Left forelimb (tissue), 1 donor: ENCODE data around the gene ACOX3.
"Not testable (repeated sequence)": the region's sequence is repeated elsewhere in the genome, so short reads cannot be mapped to it uniquely, and the experiment has no call there.

ENCODE experiments used
- DNase-seq: peaks from one replicate; pipeline ENCODE4 v3.0.0-alpha.2; 2018; ENCODE audit warnings: low spot score

Gene ACOX3

GRCh38 chr4:8433136-8433535 is 7.4 kb downstream of the ACOX3 start:
- DNase-seq, result no peak

DNA sequence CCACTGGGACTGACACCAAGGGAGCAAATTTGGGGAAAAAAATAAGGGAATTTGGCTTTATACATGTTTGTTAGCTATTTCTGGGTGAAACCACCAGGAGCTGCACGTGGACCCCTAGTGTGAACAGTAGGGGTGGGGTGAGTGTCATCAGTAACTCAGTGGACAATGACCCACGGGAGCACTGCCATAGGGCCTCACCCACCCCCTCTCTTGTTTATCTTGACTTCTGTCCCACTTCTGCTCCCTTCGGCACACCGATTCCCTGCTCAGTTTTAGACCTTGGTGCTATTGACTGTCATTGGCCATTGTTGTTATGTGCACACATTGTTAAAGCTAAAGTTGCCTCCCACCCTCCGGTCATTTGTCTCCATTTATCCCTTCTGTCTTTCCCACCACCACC is 9.0 kb downstream of the ACOX3 start:
- no peak for DNase-seq

- peak; percentile 96 for DNase-seq
These were observed 12.0 kb downstream of the ACOX3 start for GRCh38 chr4:8428288-8429097.

GRCh38 chr4:8427761-8428287 is 12.7 kb downstream of the ACOX3 start:
- peak; percentile 72 for DNase-seq

DNA sequence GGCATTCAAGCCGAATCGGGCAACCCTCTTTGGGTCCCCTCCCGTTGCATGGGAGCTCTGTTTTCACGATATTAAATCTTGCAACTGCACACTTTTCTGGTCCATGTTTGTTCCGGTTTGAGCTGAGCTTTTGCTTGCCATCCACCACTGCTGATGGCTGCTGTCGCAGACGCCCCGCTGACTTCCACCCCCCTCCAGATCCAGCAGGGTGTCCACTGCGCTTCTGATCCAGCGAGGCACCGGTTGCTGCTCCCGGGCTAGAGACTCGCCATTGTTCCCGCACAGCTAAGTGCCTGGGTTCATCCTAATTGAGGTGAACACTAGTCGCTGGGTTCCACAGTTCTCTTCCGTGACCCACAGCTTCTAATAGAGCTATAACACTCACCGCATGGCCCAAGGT is 13.3 kb downstream of the ACOX3 start:
- DNase-seq, result peak; percentile 17

DNA sequence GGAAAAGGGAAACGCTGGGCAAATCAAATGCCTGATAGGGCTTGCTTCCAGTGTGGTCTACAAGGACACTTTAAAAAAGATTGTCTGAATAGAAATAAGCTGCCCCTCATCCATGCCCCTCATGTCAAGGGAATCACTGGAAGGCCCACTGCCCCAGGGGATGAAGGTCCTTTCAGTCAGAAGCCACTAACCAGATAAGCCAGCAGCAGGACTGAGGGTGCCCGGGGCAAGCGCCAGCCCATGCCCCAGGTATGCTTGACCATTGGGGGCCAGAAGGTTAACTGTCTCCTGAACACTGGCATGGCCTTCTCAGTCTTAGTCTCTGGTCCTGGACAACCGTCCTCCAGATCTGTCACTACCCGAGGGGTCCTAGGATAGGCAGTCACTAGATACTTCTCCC is 17.7 kb downstream of the ACOX3 start:
- peak; percentile 28 for DNase-seq

DNA sequence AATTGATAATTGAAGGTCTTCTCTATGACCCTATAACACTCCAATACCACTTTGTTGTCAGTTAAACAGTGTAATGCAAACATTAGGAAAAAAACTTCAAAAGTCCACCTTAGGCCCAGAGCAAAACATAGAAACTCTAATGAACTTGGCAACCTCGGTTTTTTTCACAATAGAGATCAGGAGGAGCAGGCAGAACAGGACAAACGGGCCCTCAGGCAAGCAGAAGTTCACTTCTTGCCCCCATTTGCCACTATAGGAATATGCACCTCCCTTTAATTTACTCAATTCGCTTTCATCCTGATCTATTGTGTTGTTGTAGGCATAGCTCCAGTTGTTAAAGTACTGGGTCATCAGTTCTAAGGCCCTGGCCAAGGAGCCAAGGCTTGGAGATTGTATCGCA is 18.2 kb downstream of the ACOX3 start:
- peak; percentile 18 for DNase-seq

DNA sequence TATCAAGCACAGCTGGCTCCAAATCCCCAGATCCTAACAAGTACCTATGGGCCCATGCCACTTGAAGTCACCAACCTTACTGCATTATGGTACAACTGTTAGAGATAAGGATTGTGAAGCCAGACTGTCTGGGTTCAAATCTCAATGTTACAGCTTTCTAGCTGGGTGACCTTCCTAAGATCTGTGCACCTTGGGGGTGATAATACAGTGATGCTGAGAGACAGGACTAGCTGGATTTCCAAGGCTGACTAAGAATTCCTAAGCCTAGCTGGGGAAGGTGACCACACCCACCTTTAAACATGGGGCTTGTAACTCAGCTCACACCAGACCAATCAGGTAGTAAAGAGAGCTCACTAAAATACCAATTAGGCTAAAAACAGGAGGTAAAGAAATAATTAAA is 20.4 kb downstream of the ACOX3 start:
- DNase-seq, result not testable (repeated sequence)

DNA sequence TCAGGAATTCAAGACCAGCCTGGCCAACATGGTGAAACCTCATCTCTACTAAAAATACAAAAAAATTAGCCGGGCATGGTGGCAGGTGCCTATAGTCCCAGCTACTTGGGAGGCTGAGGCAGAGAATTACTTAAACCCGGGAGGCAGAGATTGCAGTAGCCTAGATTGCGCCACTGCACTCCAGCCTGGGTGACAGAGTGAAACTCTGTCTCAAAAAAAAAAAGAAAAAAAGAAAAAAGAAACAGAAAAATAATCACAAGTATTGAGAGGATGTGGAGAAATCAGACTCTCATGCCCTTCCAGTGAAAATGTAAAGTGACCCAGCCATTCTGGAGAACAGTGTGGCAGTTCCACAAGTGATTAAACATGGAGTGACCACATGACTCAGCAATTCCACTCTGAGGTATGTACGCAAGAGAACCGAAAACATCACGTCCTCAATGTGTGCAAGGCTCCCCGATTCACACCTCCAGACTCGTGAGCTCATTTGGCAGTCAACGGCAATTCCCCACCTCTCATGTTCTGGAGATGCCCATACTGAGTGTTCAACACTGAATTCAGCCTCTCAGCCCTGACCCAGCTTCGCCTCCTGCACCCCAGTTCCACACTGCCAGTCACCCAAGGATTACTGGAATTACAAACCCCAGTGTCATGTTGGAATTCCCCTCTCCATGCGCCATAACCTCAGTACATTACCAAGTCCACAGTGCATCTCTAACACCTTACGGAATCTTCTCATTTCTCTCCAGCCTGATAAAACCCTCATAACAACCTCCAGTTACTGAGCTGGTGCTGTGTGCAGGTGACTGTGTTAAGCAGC is 21.1 kb downstream of the ACOX3 start:
- peak; percentile 25 for DNase-seq

DNA sequence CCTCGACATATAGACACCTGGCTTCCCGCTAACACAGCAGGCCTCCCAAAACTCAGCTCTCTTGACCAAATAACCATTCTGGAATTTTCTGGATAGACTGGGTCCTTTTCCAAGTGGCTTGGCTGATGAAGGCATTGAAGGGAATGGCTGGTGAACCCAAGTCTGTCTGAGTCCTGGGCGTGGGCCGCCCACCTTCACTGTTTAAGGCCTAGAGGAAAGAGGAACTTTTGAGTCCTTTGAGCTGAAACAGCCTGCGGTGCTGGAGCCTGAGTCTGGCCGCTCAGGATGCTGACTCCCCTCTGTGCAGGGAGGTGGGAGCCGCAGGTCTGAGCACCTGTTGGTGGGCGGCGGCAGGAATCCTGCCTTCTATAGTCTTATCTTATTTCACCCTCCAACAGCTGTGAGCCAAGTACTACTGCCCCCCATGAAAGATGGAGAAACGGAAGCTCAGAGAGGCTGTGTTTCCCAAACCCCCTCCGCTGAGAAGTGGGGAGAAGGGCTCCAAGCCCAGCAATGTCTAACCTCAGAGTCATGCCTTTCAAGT is 23.4 kb downstream of the ACOX3 start:
- DNase-seq, result peak; percentile 54

DNA sequence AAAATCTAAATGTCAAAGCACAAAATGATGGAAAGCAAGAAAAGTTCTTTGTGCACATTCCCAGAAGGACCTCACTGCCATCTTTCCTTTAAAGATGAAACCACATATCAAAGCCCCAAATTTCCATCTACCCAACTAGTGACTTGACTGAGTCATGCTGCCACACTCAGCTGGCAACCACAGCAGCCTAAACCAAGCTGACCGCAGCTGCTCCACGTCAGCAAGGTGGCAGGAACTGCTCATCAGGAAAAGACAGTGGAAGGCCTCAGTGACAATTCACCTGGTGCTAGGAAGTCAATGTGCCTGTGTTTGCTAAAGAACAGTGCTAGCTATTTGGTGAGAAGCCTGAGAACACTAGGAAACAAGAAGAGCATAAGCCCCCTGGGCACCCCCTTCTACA is 26.1 kb downstream of the ACOX3 start:
- DNase-seq, result peak; percentile 23

DNA sequence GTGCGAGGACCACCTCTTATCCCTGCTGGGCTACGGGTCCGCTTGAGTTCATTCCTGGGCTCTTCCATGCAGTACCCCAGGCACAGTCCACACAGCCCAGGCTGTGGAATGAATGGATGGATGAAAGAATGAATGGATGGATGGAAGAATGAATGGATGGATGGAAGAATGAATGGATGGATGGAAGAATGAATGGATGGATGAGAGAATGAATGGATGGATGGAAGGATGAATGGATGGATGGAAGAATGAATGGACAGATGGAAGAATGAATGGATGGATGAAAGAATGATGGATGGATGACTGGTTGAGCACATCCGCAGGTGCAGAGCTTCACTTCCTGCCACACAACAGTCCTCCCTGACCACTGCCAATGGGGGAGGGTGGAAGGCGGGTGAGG is 28.2 kb downstream of the ACOX3 start:
- no peak for DNase-seq

DNA sequence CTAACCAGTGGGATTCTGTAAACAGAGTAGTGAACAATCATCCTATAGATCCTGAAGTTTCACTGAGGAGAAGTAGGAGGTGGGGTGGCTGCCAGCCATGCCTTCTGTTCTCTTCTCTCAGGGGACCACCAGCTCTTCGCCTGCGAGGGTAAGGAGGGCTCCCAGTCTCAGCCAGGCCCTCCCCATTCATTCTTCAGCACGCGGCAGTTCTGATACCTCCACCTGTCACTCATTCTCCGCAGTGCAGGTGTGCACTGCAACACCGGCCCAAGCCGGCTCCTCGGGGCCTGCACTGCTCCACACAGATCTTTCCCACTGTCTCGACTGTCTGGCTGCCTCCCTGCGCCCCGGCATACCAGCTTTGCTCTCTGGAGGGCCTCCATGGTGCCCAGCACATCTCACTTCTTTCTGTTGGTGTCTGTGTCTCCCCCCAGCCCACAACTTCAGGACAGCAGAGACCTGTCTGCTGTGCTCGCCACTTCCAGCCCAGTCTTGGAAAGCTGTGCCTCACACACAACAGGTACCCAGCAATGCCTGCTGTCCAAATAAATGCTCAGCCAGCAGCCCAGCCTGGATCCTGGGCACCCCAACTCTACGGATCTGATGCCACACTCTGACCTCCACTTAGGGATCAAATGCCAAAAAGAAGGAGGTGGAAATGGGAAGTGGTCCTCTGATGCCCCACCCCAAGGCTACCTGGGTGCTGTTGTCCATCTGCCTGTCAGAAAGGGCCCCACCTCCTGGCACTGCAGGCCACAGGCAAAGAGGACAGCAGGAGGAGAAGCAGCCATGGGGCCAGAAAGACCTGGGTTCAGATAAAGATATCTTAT is 29.0 kb downstream of the ACOX3 start:
- DNase-seq, result peak; percentile 38

DNA sequence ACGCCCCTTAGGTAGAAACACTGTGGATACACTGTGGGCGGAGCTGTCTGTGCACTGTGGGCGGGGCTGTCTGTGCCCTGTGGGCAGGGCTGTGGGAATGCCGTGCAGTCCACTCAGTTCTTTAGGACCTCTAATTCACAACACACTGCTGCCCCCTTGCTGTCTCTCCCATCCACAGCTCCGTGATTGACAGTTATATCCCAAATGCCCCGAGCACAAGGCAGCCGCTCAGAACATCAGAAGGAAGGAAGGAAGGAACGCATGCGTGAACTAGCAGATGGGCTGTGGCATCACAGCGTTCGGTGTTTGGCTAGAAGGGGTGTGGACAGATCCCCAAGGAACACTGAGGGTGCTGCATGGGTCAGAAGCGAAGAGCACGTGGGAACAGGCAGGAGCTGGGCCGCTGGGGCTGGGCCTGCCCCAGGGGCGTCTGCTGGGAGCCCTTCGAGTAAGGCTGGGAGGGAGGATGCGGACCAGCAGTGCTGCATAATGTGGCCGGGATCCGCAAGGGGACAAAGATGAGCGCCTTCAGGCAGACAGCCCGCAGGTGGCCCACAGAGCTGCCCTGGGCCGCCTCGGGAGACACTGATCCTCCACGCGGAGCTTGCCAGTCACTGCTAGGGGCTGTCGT is 29.8 kb downstream of the ACOX3 start:
- DNase-seq, result peak; percentile 65

DNA sequence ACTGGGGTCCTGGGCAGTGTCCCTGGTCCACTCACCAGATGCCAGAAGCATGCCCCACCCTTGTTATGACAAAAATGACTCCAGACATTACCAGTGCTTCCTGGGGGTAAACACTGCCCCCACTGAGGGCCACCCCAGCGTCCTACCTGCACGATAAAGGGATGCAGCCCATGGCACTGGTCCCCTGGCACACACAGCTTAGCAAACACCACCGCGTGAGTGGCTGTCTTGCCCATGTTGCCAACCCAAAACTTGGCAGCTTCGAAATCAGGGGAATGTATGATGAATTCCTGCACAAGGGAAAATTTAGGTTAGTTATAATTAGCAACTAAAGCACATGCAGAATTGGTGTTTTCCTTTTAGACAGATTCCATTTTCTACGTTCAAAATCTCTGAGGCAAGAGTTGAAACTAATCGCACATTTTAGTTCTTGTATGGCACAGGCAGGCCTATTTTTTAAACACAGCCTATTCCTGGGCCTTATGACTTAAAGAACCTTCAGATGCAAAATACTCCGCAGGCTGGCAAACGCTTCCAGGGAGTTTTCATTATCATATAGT is 30.4 kb downstream of the ACOX3 start:
- DNase-seq, result no peak

- peak; percentile 76 for DNase-seq
These were observed 31.1 kb downstream of the ACOX3 start for GRCh38 chr4:8409264-8410065.

DNA sequence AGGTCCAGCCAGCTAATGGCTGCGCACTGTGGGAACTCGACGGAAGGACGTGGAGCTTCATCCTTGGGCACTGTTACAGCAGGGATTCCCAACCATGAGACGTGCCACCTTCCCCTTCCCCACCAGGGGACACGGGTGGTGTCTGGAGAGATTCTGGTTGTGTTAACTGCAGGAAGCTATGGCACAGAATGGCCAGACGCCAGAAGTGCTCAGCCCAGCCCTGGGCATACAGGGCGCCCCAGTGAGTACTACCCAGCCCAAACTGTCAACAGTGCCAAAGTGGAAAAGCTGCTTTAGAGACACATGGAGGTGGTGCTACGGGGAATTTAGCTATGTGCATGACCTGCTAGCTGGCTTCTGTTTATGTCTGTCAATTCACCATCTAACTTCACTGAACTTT is 32.8 kb downstream of the ACOX3 start:
- DNase-seq, result no peak

DNA sequence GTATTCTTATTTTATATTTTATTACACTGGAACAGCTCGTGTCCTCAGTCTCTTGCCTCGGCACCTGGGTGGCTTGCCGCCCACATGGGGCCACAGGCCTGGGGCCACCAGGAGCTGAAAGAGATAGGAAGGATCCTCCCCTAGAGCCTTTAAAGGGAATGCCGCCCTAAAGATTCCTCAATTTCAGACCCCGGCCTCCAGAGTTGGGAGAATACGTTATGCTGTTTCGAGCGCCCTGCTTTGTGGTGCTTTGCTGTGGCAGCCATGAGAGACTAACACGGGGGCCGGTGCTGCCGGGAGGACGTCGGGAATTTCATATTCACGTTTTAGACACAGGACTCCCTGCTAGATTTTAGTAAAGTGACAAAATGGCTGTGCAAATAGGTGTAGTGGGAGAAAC is 33.2 kb downstream of the ACOX3 start:
- DNase-seq, result no peak

DNA sequence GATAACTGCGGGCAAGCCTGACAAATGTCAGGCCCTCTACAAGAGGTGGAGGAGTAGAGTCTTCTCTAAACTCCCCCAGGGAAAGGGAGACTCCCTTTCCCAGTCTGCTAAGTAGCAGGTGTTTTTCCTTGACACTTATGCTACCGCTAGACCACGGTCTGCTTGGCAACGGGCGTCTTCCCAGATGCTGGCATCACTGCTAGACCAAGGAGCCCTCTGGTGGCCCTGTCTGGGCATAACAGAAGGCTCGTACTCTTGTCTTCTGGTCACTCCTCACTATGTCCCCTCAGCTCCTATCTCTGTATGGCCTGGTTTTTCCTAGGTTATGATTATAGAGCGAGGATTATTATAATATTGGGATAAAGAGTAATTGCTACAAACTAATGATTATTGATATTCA is 33.6 kb downstream of the ACOX3 start:
- not testable (repeated sequence) for DNase-seq

DNA sequence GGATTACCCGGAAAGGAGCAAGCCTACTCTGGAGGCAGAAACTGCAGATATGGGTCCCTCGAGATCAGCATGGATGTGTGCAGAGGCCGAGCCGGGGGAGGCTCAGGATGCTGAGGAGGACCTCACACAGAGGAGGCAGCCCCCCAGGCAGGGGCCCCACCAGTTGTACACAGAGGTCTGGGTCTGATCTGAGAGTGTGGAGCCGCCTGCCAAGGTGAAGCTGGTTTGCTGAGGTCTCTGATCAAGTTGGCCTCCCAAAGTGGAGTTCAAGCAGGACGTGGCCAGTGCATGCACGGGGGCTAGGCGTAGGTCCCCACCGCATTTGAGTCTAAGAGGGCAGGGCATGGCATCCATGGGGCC is 35.0 kb downstream of the ACOX3 start:
- no peak for DNase-seq
